RWPE1 (cell line): ENCODE results near the gene EGR4.

Experiments used
- CTCF ChIA-PET: fragments of 350-600 bp; sonication (Branson Sonifier 250); formaldehyde crosslinking; extraction: SDS; loops from one replicate; lab custom pipeline; 2021; lab: Yijun Ruan, JAX
- POLR2A ChIA-PET: fragments of 400-600 bp; formaldehyde crosslinking; extraction: SDS; loops from one replicate; lab custom pipeline; 2020; ENCODE audit warnings: antibody characterized with exemption; ENCODE audit not compliant: low non-redundant PET; lab: Yijun Ruan, JAX
- DNase-seq: peaks from one replicate; pipeline ENCODE4 v3.0.0; 2012; ENCODE audit warnings: low spot score
- H3K27ac ChIP-seq: fragments of 450-650 bp; 2 replicates; pipeline ENCODE4 v1.5.1; 2017
- CTCF ChIP-seq: fragments of 450-650 bp; conservative IDR thresholded peaks from 2 replicates; pipeline ENCODE4 v1.5.1; 2017; ENCODE audit warnings: low read depth, mild to moderate bottlenecking

The EGR4 gene

GRCh38 chr2:73257425-73258125, 35.8 kb downstream of the EGR4 start:
- ChIA-PET POLR2A (no interaction called here), CTCF (interaction anchor here (1.0 to 1.2 kb wide), 2 partner anchors 10 to 11 kb away, joined by 4 read pairs; no protein-coding TSS in a partner anchor)
- TF ChIP-seq CTCF, result no peak
- no peak overlapping the region for H3K27ac ChIP-seq
- no peak for DNase-seq

GRCh38 chr2:73257021-73257420, 36.3 kb downstream of the EGR4 start:
- CTCF ChIA-PET, result interaction anchor here (0.6 to 1.0 kb wide), 2 partner anchors 12 to 360 kb away, joined by 4 read pairs; no protein-coding TSS in a partner anchor
- no peak overlapping the region for H3K27ac ChIP-seq
- no peak for TF ChIP-seq CTCF
- no peak for DNase-seq
- POLR2A ChIA-PET, result no interaction called here

- DNase-seq, result no peak
- CTCF ChIA-PET, result interaction anchor here (0.6 to 1.0 kb wide), 2 partner anchors 12 to 360 kb away, joined by 4 read pairs; no protein-coding TSS in a partner anchor
- POLR2A ChIA-PET, result no interaction called here
- H3K27ac ChIP-seq, result no peak overlapping the region
- TF ChIP-seq CTCF, result no peak
Observed at GRCh38 chr2:73256618-73256922, 36.8 kb downstream of the EGR4 start.

GRCh38 chr2:73255907-73256617, 37.3 kb downstream of the EGR4 start:
- ChIA-PET POLR2A (no interaction called here), CTCF (interaction anchor here (0.6 to 1.0 kb wide), 2 partner anchors 13 to 359 kb away, joined by 4 read pairs; no protein-coding TSS in a partner anchor)
- peak overlapping the region; percentile 65 for H3K27ac ChIP-seq

GRCh38 chr2:73255007-73255644, 38.2 kb downstream of the EGR4 start:
- CTCF ChIA-PET, result interaction anchor here (0.7 kb wide), 1 partner anchor 43 kb away, joined by 3 read pairs; no protein-coding TSS in a partner anchor
- POLR2A ChIA-PET, result no interaction called here
- peak overlapping the region; percentile 65 for H3K27ac ChIP-seq

More at GRCh38 chr2:73255907-73256617, 37.3 kb downstream of the EGR4 start:
- DNase-seq, result no peak
- TF ChIP-seq CTCF, result no peak

More at GRCh38 chr2:73255007-73255644, 38.2 kb downstream of the EGR4 start:
- no peak for TF ChIP-seq CTCF
- DNase-seq, result no peak
